HG03025 (cell line): ENCODE measurements around the gene AIG1.
"Not testable (repeated sequence)": the region's sequence is repeated elsewhere in the genome, so short reads cannot be mapped to it uniquely, and the experiment has no call there.

Experiments
- ATAC-seq: cut with Tn5 transposase; IDR thresholded peaks from one replicate; pipeline ENCODE4 v1.9.1; 2021; ENCODE audit warnings: mild to moderate bottlenecking, moderate library complexity; ENCODE audit not compliant: unreplicated experiment, low FRiP score

Gene AIG1

GRCh38 chr6:143060806-143061596 is at the start of gene AIG1:
AIG1 (plus strand) TSS chr6:143060889; CDS start chr6:143060926, 37 bp downstream.
- ATAC-seq = peak; percentile 75

- ATAC-seq = no peak
Observed at GRCh38 chr6:143014764-143015163, 45.9 kb upstream of the AIG1 start.

- ATAC-seq = no peak
Observed at GRCh38 chr6:143015300-143015706, 45.4 kb upstream of the AIG1 start.

- ATAC-seq = no peak
Observed at GRCh38 chr6:143018955-143019354, 41.7 kb upstream of the AIG1 start.

GRCh38 chr6:143020862-143021261 is 39.8 kb upstream of the AIG1 start:
- not testable (repeated sequence) for ATAC-seq

GRCh38 chr6:143021543-143021942 is 39.1 kb upstream of the AIG1 start:
- ATAC-seq = no peak

GRCh38 chr6:143022587-143022986 is 38.1 kb upstream of the AIG1 start:
- ATAC-seq = no peak

GRCh38 chr6:143023695-143024094 is 37.0 kb upstream of the AIG1 start:
- ATAC-seq = no peak

GRCh38 chr6:143024977-143025376 is 35.7 kb upstream of the AIG1 start:
- no peak for ATAC-seq

- no peak for ATAC-seq
Observed at GRCh38 chr6:143026696-143027449, 33.8 kb upstream of the AIG1 start.

- ATAC-seq = no peak
Observed at GRCh38 chr6:143034689-143035334, 25.9 kb upstream of the AIG1 start.

- no peak for ATAC-seq
Observed at GRCh38 chr6:143037470-143037869, 23.2 kb upstream of the AIG1 start.

- no peak for ATAC-seq
Observed at GRCh38 chr6:143038833-143039232, 21.9 kb upstream of the AIG1 start.

- no peak for ATAC-seq
Observed at GRCh38 chr6:143039548-143039947, 21.1 kb upstream of the AIG1 start.

GRCh38 chr6:143040018-143040417 is 20.7 kb upstream of the AIG1 start:
- no peak for ATAC-seq

GRCh38 chr6:143044345-143044744 is 16.3 kb upstream of the AIG1 start:
- not testable (repeated sequence) for ATAC-seq

GRCh38 chr6:143049611-143050010 is 11.1 kb upstream of the AIG1 start:
- no peak for ATAC-seq

- ATAC-seq = no peak
Observed at GRCh38 chr6:143050509-143050908, 10.2 kb upstream of the AIG1 start.

- no peak for ATAC-seq
Observed at GRCh38 chr6:143052282-143052681, 8.4 kb upstream of the AIG1 start.

- no peak for ATAC-seq
Observed at GRCh38 chr6:143053856-143054255, 6.8 kb upstream of the AIG1 start.

- ATAC-seq = no peak
Observed at GRCh38 chr6:143054329-143054728, 6.4 kb upstream of the AIG1 start.
